Fibroblast of peridontal ligament (primary cell): ENCODE results near the gene PARD3.
"Not testable (repeated sequence)": the region's sequence is repeated elsewhere in the genome, so short reads cannot be mapped to it uniquely, and the experiment has no call there.

ENCODE experiments used
- DNase-seq: peaks from one replicate; pipeline ENCODE4 v3.0.0-alpha.2; 2010; ENCODE audit errors: extremely low read depth

The PARD3 gene

GRCh38 chr10:34766811-34767494 is 48.1 kb downstream of the PARD3 start:
- no peak for DNase-seq

GRCh38 chr10:34766266-34766600 is 48.9 kb downstream of the PARD3 start:
- DNase-seq: no peak

DNA sequence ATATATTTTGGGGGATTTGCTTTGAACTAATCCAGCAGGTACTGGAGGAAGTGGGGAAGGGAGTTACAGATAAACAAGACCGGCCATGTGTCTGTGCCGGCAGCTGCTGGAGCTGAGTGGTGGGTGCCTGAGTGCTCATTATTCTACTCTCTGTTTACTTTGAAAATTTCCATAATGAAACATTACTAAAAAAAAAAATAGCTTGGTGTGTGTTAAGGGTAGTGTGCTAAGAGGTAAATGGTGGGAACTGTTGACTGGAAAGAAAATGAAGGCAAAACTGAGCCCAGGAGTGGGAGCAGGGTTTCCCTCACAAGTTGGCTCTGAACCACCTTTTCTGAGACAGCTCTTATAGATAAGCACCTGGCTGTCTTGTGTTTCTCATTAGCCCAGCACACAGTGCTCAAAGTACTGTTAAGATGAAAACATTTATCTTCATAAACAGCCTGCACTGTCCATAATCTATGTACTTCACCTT is 50.6 kb downstream of the PARD3 start:
- DNase-seq: no peak

DNA sequence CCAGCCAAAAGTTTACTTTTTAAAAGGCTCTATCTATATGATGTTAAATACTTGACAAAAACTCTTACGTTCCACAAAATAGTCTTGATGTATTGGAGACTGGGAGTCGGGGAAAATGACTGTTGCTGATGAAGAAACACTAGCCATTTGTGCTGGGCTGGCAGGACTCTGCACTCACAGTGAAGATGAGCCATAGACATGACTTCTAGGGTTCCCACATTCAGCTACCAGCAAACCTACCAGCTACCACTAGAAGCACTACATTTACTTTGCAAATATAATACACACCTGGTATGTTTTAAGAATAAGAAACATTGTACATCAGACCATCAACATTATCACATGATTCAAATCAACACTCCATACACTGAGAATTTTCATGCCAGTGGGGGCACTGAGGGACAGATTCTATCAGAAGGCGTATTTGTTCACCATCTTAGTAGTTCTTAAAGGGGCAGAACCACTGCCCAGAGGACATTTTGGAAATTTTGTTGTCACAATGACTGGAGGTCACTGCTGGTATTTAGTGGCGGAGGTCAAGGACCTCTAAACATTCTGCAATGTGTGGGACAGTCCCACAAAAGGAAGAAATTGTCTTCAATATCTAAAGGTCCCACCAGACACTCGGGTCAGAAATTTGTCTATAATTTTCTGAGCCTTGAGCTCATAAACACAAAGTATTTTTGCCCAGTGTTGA is 52.3 kb downstream of the PARD3 start:
- no peak for DNase-seq

- DNase-seq: no peak
Measured at GRCh38 chr10:34762156-34762555, 52.9 kb downstream of the PARD3 start.

DNA sequence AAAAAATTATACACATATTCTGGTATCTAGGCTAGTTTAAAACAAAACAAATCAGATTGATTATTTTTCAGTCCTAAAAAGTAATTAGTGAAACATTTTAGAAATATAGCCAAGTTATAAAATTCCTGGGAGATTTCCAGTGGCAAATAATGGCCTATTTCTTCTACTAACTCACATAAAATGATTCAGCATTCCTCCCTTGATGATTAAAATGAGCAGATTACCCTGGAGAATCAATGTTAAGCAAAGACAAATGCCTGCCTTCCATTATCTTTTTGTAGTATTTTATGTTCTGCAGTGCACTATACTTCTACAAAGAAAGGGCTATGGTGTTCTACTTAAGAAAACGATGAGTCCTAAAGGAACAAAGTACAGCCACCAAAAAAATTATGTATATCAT is 53.6 kb downstream of the PARD3 start:
- DNase-seq: peak; percentile 76

DNA sequence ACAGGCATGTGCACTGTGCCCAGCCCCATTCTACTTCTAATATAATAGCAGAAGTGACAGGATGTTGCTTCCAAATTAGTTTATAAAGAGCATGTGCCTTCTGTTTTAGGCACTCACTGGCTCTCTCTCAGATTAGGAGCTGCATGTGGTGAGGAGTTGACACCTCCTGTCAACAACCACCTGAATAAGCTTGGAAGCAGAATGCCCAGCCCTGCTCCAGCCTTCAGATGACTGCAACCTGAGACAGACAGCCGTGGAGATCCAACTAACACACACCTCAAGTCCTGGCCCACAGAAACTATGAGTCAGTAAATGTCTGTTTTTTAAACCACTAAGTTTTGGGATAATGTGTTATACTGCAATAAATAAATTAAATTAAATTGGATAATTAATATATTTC is 54.5 kb downstream of the PARD3 start:
- DNase-seq: no peak

DNA sequence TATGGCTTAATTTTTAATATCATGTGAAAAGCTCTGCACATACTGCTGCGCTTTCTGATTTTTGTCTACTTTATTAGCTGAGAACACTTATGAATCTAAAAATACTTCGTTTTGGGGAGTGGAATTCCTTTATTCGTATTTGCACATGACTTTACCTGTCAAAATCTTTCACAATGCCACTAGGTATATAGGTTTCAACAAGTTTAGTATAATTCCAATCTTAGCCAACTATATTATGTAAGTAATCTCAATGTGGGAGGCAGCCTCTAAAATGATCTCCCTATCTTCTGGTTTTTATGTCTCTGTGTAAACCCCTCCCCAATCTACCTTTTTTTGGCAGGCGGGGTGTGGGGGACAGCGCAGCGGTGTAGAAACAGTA is 55.3 kb downstream of the PARD3 start:
- no peak for DNase-seq

- no peak for DNase-seq
Measured at GRCh38 chr10:34759161-34759836, 55.8 kb downstream of the PARD3 start.

DNA sequence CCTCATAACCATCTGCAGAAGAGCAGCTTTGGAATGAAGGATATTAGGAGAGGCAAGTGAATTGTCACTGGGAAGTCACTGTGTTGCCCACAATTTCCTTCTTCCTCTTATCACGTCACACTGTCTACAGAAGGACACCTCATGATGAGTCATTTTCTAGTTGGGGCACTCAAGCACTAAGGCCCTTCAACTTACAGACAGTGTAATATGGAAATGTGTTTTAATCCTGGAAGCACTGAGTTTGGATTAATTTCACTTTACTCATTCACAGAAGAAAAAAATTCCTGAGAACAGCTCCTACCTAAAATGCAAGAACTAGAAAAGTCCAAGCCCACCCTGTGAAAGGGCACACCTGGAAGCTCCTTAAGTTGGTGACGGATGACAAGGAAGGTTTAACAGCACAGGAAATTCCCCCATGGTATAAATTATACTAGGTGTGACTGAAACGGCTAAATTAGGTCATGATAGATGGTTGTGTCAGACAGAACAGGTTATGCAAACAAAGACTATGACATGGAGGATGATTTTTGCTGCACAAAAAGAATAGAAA is 56.6 kb downstream of the PARD3 start:
- peak; percentile 74 for DNase-seq

DNA sequence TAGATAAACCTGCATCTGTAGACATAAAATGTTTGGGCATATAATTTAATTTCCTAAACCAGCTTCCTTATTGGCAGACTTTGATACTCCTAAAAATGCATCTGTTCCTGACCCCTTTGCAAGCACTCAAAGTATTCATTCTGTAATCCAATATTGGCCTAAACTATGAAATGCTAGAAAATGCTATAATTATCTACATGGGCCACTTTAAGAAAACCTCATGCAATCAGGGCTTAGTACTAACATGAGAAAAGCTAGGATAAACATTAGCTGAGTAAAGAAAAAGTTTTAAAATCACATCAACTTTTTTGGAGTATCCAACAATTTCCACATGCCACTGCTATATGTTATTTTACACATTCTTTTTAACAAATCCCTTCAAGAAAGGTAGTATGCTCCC is 57.2 kb downstream of the PARD3 start:
- DNase-seq: peak; percentile 75

DNA sequence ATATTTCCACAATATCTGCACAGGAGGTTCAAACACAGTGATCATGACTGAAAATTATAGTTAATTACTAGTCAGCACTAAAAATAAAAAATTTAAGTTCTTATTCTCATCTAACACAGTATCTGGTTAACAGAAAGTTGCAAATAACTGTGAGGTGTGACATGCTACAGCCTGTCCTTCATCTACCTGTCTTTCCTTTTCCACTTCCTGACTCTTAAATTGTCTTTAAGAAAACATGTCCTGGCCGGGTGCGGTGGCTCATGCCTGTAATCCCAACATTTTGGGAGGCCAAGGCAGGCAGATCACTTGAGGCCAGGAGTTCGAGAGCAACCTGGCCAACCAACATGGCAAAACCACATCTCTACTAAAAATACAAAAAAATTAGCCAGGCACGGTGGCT is 57.9 kb downstream of the PARD3 start:
- not testable (repeated sequence) for DNase-seq

DNA sequence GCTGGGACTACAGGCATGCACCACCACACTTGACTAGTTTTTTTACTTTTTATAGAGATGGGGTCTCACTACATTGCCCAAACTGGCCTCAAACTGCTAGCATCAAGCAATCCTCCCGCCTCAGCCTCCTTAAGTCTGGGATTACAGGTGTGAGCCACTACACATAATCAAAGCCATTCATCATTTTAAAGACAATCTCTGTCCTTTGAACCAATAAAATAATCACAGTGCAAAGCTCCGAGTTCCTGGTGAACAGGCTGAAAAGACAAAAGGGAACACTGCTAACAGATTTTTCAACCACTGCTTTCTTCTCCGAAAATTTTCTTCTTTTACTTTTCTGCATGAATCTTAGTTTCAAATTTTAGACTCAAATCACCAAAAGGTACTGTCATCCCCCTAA is 58.5 kb downstream of the PARD3 start:
- DNase-seq: no peak

GRCh38 chr10:34753014-34753757 is 61.9 kb downstream of the PARD3 start:
- DNase-seq: no peak

GRCh38 chr10:34751272-34751671 is 63.8 kb downstream of the PARD3 start:
- DNase-seq: no peak

- not testable (repeated sequence) for DNase-seq
Measured at GRCh38 chr10:34750795-34751194, 64.3 kb downstream of the PARD3 start.

DNA sequence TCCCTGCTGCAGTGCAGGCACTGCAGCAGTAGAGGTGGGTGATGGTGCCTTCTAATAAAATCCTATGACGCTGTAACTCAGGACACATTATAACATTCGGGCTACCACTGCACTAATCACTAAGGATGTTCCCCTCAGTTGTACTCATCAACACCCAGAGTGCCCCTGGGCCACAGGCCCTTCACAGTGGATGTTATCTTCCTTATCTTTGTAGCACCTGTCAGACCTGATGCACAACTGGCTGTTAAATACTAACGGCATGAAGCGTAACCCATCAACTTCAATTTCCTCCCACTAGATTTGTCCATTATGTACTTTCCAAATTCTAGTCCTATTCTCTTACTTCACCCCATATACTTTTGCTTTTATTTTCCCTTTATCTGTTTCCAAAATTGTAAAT is 66.3 kb downstream of the PARD3 start:
- DNase-seq: no peak

GRCh38 chr10:34748357-34748756 is 66.7 kb downstream of the PARD3 start:
- DNase-seq: no peak

DNA sequence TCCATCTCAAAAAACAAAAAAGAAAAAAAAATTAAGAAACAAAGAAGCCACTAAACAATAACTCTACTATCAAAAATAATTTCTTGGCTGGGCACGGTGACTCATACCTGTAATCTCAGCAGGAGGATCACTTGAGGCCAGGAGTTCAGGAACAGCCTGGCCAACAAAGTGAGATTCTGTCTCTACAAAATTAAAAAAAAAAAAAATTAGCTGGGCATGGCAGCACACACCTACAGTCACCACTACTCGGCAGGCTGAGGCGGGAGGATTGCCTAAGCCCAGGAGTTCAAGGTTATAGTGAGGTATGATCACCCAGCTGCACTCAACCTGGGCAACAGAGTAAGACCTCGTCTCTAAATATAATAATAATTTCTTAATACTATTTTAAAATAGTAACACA is 69.0 kb downstream of the PARD3 start:
- no peak for DNase-seq

GRCh38 chr10:34745244-34745643 is 69.9 kb downstream of the PARD3 start:
- no peak for DNase-seq

- no peak for DNase-seq
Measured at GRCh38 chr10:34744590-34744989, 70.5 kb downstream of the PARD3 start.

GRCh38 chr10:34743814-34744213 is 71.3 kb downstream of the PARD3 start:
- peak; percentile 23 for DNase-seq
